GM10248 (cell line): ENCODE data around the gene ROBO1.

Experiments used
- CTCF ChIA-PET: fragments of 300-600 bp; sonication (Branson Sonifier 250); formaldehyde crosslinking; extraction: SDS; loops from one replicate; lab custom pipeline; 2021; ENCODE audit warnings: antibody characterized with exemption; lab: Yijun Ruan, JAX
- POLR2A ChIA-PET: fragments of 350-650 bp; sonication (Branson Sonifier 250); formaldehyde crosslinking; extraction: SDS; loops from one replicate; lab custom pipeline; 2020; ENCODE audit warnings: antibody characterized with exemption; lab: Yijun Ruan, JAX
- DNase-seq: peaks from one replicate; pipeline ENCODE4 v3.0.0; 2012; ENCODE audit errors: extremely low spot score
- TF ChIP-seq, protein P1 (sequence below): IDR thresholded peaks from 2 replicates; pipeline ENCODE4 v1.5.1; 2012; ENCODE audit warnings: mild to moderate bottlenecking, low read depth; ENCODE audit errors: extremely low read depth, missing control alignments, control extremely low read depth

ROBO1 gene

DNA sequence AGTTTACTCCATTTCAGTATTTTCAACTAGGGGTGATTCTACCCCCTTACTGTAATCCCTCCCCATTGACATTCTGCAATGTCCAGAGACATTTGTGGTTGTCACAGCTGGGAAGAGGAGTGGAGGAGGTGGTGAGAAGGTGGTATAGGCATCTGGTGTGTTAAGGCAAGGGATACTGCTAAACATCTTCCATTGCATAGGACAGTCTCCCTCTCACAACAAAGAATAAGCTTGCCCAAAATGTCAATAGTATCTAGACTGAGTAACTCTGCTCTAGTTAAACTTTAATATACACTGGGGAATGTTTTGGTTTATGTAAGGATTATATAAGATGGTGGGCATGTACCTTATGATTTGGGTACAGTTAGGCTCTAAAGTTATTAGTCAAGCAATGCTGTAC is 737.6 kb downstream of the ROBO1 start:
- ChIA-PET CTCF (interaction anchor here (1.1 to 4.0 kb wide), 3 partner anchors 10 to 372 kb away, joined by 3 to 27 read pairs (median 10); no protein-coding TSS in a partner anchor), POLR2A (no interaction called here)
- no peak for DNase-seq
- TF ChIP-seq, protein P1, sequence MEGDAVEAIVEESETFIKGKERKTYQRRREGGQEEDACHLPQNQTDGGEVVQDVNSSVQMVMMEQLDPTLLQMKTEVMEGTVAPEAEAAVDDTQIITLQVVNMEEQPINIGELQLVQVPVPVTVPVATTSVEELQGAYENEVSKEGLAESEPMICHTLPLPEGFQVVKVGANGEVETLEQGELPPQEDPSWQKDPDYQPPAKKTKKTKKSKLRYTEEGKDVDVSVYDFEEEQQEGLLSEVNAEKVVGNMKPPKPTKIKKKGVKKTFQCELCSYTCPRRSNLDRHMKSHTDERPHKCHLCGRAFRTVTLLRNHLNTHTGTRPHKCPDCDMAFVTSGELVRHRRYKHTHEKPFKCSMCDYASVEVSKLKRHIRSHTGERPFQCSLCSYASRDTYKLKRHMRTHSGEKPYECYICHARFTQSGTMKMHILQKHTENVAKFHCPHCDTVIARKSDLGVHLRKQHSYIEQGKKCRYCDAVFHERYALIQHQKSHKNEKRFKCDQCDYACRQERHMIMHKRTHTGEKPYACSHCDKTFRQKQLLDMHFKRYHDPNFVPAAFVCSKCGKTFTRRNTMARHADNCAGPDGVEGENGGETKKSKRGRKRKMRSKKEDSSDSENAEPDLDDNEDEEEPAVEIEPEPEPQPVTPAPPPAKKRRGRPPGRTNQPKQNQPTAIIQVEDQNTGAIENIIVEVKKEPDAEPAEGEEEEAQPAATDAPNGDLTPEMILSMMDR = no peak

DNA sequence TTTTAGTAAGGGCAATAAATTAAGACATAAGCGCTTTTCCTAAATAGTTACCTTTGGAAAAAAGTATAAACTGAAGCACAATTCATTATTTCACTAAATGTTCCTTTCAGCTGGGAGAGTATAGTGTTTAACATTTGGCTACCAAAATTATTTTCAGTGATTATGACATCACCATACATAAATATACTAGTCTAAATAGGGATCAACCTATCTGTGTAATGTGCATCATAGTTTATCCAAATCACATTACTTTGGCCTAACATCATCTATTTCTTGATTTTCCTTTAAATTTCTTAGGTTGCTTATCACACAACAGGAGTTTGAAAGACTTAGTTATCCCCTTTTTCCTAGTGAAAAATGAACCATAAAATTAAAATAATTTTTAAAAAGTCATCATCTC is 738.9 kb downstream of the ROBO1 start:
- CTCF ChIA-PET = interaction anchor here (1.1 to 2.1 kb wide), 2 partner anchors 11 to 366 kb away, joined by 3 to 10 read pairs; no protein-coding TSS in a partner anchor
- TF ChIP-seq, protein P1 = no peak

DNA sequence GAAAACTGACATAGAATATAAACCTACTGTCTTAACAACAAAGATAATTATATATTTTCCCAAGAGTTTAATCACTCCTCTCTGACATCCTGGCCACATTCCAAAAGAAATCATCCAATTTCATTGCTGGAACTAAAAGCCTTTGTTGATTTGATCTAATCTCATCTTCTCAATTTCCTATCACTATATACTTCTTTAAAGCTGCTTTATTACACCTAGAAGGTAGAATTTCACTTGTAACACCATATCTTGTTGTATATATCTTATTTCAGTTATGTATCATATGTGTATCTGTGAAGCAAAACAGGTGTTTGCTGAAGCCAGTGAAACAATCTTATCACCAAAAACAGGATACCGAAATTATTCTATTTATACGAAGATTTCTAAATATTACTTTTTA is 740.2 kb downstream of the ROBO1 start:
- TF ChIP-seq, protein P1 = no peak
- POLR2A ChIA-PET = no interaction called here
- DNase-seq = no peak
- CTCF ChIA-PET = interaction anchor here (1.0 to 1.8 kb wide), 2 partner anchors 11 to 19 kb away, joined by 3 to 4 read pairs; no protein-coding TSS in a partner anchor

More for the DNA sequence above, 738.9 kb downstream of the ROBO1 start:
- no peak for DNase-seq
- POLR2A ChIA-PET = no interaction called here

GRCh38 chr3:79019924-79020173 is 747.9 kb downstream of the ROBO1 start:
- ChIA-PET POLR2A (no interaction called here), CTCF (interaction anchor here (1.0 kb wide), 1 partner anchor 17 kb away, joined by 3 read pairs; no protein-coding TSS in a partner anchor)
- TF ChIP-seq, protein P1 = no peak
- DNase-seq = no peak

DNA sequence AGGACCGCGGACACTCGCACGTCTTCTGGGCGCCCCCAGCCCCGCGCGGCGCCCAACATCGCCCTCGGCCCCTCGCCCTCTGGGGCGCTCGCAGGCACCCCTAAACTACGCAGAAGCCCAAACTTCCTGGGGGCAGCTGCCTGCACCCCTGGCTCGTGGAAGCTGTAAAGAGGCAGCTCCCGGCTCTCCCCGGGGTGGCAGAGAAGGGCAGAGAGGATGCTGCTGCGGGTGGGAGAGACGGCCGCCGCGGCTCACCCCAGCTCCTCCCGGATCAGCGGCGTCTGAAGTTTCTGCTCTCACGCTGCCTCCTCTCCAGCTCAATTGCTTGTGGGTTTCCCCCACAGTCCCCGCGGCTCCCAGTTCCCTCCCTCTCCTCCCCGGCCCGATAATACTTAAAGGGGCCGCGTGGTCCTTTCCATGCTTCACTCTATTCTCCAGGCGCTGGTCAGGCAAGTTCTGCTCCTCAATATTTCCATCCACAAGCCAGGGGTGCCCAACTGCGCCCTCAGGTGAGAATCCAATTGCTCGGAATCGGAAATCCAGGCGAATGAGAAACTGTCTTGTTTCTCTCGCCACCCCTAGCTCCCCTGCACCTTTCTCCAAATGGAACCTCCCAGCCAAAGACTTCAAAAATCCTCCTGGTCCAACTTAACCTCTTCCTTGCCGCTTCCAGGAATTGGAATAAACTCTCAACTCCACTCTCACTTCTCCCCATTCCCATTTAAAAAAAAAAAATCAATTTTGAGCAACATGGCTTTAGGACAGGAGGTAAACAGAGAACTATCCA is 748.5 kb downstream of the ROBO1 start:
- peak; percentile 70 for DNase-seq
- TF ChIP-seq, protein P1 = no peak
- ChIA-PET CTCF (interaction anchor here (1.0 kb wide), 1 partner anchor 17 kb away, joined by 3 read pairs; no protein-coding TSS in a partner anchor), POLR2A (no interaction called here)

GRCh38 chr3:79018671-79019136 is 749.1 kb downstream of the ROBO1 start:
- POLR2A ChIA-PET = no interaction called here
- DNase-seq = peak; percentile 48
- TF ChIP-seq, protein P1 = peak; percentile 19

More at GRCh38 chr3:79018671-79019136, 749.1 kb downstream of the ROBO1 start:
- CTCF ChIA-PET = no interaction called here
